ENCODE results near the gene PRG3.

The PRG3 gene

GRCh38 chr11:57387289-57388030 lies 6.5 kb upstream of the PRG3 start:
- no peak overlapping the region for H4K91ac ChIP-seq (ENCODE audit: low read depth, low read length, poor library complexity)
- no peak overlapping the region for H3K23ac ChIP-seq (ENCODE audit: low read depth, low read length, poor library complexity)
- H3K14ac ChIP-seq (ENCODE audit: low read length): no peak overlapping the region
- no peak overlapping the region for H2AFZ ChIP-seq (ENCODE audit: low read length)
- no CpG with 5 or more reads among the region's 16 CpGs for WGBS, 2 donors (ENCODE audit: extremely low coverage in 2 of 2, insufficient read length in 2 of 2, insufficient replicate concordance in 1 of 2)
- peaks cover 0 to 1% of the 10 kb centered on the region in 2 donors for H3K4me1 ChIP-seq (ENCODE audit: control insufficient read depth in 2 of 2, insufficient read depth in 1 of 2, low read depth in 1 of 2, low read length in 2 of 2)
- H2BK12ac ChIP-seq (ENCODE audit: low read length): no peak overlapping the region
- no peak overlapping the region for H3K18ac ChIP-seq (ENCODE audit: low read length)
- H3K4me2 ChIP-seq (ENCODE audit: insufficient read depth, low read length, poor library complexity, severe bottlenecking): no peak overlapping the region
- no peaks in the 10 kb centered on the region for H3K9me3 ChIP-seq (replicated peaks in 1 of 2; ENCODE audit: control insufficient read depth in 2 of 2, insufficient read depth in 1 of 2, low read depth in 1 of 2, low read length in 2 of 2)
- H2BK120ac ChIP-seq (ENCODE audit: low read depth, low read length): no peak overlapping the region
- no peaks in the 10 kb centered on the region for H3K79me1 ChIP-seq (ENCODE audit: low read depth, low read length)
- DNase-seq (ENCODE audit: low spot score): no peak
- H4K8ac ChIP-seq (ENCODE audit: low read depth, low read length): no peak overlapping the region
- H3K36me3 ChIP-seq (replicated peaks in 1 of 2; ENCODE audit: control insufficient read depth in 2 of 2, insufficient read depth in 2 of 2, low read length in 2 of 2): no peaks in the 10 kb centered on the region
- H3K9ac ChIP-seq (ENCODE audit: low read depth, low read length, poor library complexity): no peak overlapping the region
- H2AK5ac ChIP-seq (ENCODE audit: low read depth, low read length): no peak overlapping the region
- no peak overlapping the region for H2BK5ac ChIP-seq (ENCODE audit: low read length)
- H3K27me3 ChIP-seq (ENCODE audit: control insufficient read depth in 3 of 3, insufficient read depth in 3 of 3, low read depth in 1 of 3, low read length in 3 of 3): peaks cover 0 to 37% (median 0%) of the 10 kb centered on the region in 3 experiments
- no peak overlapping the region for H3K4ac ChIP-seq (ENCODE audit: low read length)
- no peak overlapping the region for H3K27ac ChIP-seq (replicated peaks; ENCODE audit: low read length)
- H3K4me3 ChIP-seq (ENCODE audit: low read length in 2 of 2): no peak overlapping the region
- H2BK15ac ChIP-seq (ENCODE audit: low read length): no peak overlapping the region

DNA sequence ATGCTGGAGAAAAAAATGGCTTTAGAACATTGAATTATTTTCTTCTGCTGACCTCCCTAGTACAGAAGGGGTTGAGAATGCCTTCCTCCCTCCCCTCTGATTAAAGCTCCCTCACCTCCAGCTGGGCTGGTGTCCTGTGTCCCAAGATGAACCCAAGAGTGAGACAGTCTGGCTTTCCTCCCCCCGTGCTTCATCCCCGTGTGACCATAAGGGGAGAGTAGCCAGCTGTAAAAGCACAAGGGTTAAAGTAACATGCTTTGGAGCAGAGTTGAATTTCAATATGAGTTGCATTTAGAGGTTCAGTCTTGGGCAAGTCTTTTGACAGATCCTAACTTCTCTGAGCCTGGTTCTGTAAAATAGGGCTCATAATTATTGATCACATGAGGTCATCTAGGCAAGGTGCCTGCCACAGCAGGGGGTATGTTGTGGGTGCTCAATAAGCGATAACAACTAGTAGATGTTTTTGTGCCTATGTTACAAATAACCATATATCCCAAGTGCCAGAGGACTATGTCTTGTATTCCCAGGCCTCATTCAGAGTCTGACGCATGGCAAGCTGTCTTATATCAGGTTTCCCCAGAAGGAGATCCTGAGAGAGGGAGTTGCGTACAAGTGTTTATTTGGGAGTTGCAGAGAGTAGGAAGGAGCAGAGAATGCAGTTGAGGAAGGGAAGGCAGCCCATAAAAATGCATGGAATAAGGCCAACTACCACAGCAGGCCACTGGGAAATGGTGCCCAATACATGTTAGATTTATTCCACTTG lies 5.4 kb upstream of the PRG3 start:
- Histone ChIP-seq H3K4me3 (ENCODE audit: low read length in 2 of 2) (peak overlapping the region in 1 of 2 donors; percentile 48), H2BK15ac (ENCODE audit: low read length) (no peak overlapping the region), H3K36me3 (replicated peaks in 1 of 2; ENCODE audit: control insufficient read depth in 2 of 2, insufficient read depth in 2 of 2, low read length in 2 of 2) (no peaks in the 10 kb centered on the region), H3K9ac (ENCODE audit: low read depth, low read length, poor library complexity) (no peak overlapping the region), H4K8ac (ENCODE audit: low read depth, low read length) (no peak overlapping the region), H3K4me2 (ENCODE audit: insufficient read depth, low read length, poor library complexity, severe bottlenecking) (no peak overlapping the region), H4K91ac (ENCODE audit: low read depth, low read length, poor library complexity) (no peak overlapping the region), H2BK5ac (ENCODE audit: low read length) (no peak overlapping the region), H3K9me3 (replicated peaks in 1 of 2; ENCODE audit: control insufficient read depth in 2 of 2, insufficient read depth in 1 of 2, low read depth in 1 of 2, low read length in 2 of 2) (no peaks in the 10 kb centered on the region), H3K27me3 (ENCODE audit: control insufficient read depth in 3 of 3, insufficient read depth in 3 of 3, low read depth in 1 of 3, low read length in 3 of 3) (peaks cover 0 to 37% (median 0%) of the 10 kb centered on the region in 3 experiments), H3K4me1 (ENCODE audit: control insufficient read depth in 2 of 2, insufficient read depth in 1 of 2, low read depth in 1 of 2, low read length in 2 of 2) (peaks cover 0 to 1% of the 10 kb centered on the region in 2 donors), H3K27ac (replicated peaks; ENCODE audit: low read length) (no peak overlapping the region), H3K14ac (ENCODE audit: low read length) (no peak overlapping the region), H3K18ac (ENCODE audit: low read length) (no peak overlapping the region), H2AFZ (ENCODE audit: low read length) (no peak overlapping the region), H3K79me1 (ENCODE audit: low read depth, low read length) (no peaks in the 10 kb centered on the region), H3K4ac (ENCODE audit: low read length) (no peak overlapping the region), H2BK12ac (ENCODE audit: low read length) (no peak overlapping the region), H2AK5ac (ENCODE audit: low read depth, low read length) (no peak overlapping the region), H3K23ac (ENCODE audit: low read depth, low read length, poor library complexity) (no peak overlapping the region), H2BK120ac (ENCODE audit: low read depth, low read length) (no peak overlapping the region)
- WGBS, 2 donors (ENCODE audit: extremely low coverage in 2 of 2, insufficient read length in 2 of 2, insufficient replicate concordance in 1 of 2): no CpG with 5 or more reads among the region's 5 CpGs
- no peak for DNase-seq (ENCODE audit: low spot score)

- no peak overlapping the region for H2BK5ac ChIP-seq (ENCODE audit: low read length)
- DNase-seq (ENCODE audit: low spot score): peak; percentile 56
- H3K36me3 ChIP-seq (replicated peaks in 1 of 2; ENCODE audit: control insufficient read depth in 2 of 2, insufficient read depth in 2 of 2, low read length in 2 of 2): no peaks in the 10 kb centered on the region
- no peaks in the 10 kb centered on the region for H3K4me1 ChIP-seq (ENCODE audit: control insufficient read depth in 2 of 2, insufficient read depth in 1 of 2, low read depth in 1 of 2, low read length in 2 of 2)
- peaks cover 0 to 19% (median 0%) of the 10 kb centered on the region in 3 experiments for H3K27me3 ChIP-seq (ENCODE audit: control insufficient read depth in 3 of 3, insufficient read depth in 3 of 3, low read depth in 1 of 3, low read length in 3 of 3)
- H2BK15ac ChIP-seq (ENCODE audit: low read length): no peak overlapping the region
- H3K4ac ChIP-seq (ENCODE audit: low read length): no peak overlapping the region
- H3K4me2 ChIP-seq (ENCODE audit: insufficient read depth, low read length, poor library complexity, severe bottlenecking): no peak overlapping the region
- no peak overlapping the region for H4K8ac ChIP-seq (ENCODE audit: low read depth, low read length)
- no peak overlapping the region for H2BK120ac ChIP-seq (ENCODE audit: low read depth, low read length)
- no peak overlapping the region for H3K9ac ChIP-seq (ENCODE audit: low read depth, low read length, poor library complexity)
- H4K91ac ChIP-seq (ENCODE audit: low read depth, low read length, poor library complexity): no peak overlapping the region
- H3K79me1 ChIP-seq (ENCODE audit: low read depth, low read length): no peaks in the 10 kb centered on the region
- no CpG with 5 or more reads among the region's 10 CpGs for WGBS, 2 donors (ENCODE audit: extremely low coverage in 2 of 2, insufficient read length in 2 of 2, insufficient replicate concordance in 1 of 2)
- H2AFZ ChIP-seq (ENCODE audit: low read length): no peak overlapping the region
- H2BK12ac ChIP-seq (ENCODE audit: low read length): no peak overlapping the region
- no peak overlapping the region for H2AK5ac ChIP-seq (ENCODE audit: low read depth, low read length)
- no peak overlapping the region for H3K18ac ChIP-seq (ENCODE audit: low read length)
- no peak overlapping the region for H3K14ac ChIP-seq (ENCODE audit: low read length)
- no peak overlapping the region for H3K27ac ChIP-seq (replicated peaks; ENCODE audit: low read length)
- H3K4me3 ChIP-seq (ENCODE audit: low read length in 2 of 2): no peak overlapping the region
- no peaks in the 10 kb centered on the region for H3K9me3 ChIP-seq (replicated peaks in 1 of 2; ENCODE audit: control insufficient read depth in 2 of 2, insufficient read depth in 1 of 2, low read depth in 1 of 2, low read length in 2 of 2)
- H3K23ac ChIP-seq (ENCODE audit: low read depth, low read length, poor library complexity): no peak overlapping the region
Measured at GRCh38 chr11:57379732-57380131, 1.2 kb downstream of the PRG3 start.

DNA sequence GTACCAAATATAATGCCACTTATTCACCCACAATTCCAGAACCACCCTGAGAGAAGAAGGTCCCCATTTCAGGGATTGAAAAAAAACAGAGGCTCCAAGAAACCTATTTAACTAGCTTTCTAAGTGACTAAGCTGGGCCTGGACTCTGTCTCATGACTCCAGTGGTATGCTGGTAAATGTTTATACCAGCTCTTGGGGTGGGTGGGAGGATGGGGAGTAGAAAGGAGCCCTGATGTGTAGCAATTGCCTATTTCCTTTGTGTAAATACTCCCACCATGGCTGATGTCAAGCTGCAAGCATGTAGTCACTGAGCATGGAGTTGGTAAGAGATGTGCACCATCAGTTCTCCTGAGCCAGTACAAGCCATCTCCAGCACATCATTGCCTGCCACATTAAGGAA lies 2.8 kb downstream of the PRG3 start:
- Histone ChIP-seq H2BK15ac (ENCODE audit: low read length) (no peak overlapping the region), H4K8ac (ENCODE audit: low read depth, low read length) (no peak overlapping the region), H3K4me2 (ENCODE audit: insufficient read depth, low read length, poor library complexity, severe bottlenecking) (no peak overlapping the region), H3K36me3 (replicated peaks in 1 of 2; ENCODE audit: control insufficient read depth in 2 of 2, insufficient read depth in 2 of 2, low read length in 2 of 2) (no peaks in the 10 kb centered on the region), H3K23ac (ENCODE audit: low read depth, low read length, poor library complexity) (no peak overlapping the region), H3K14ac (ENCODE audit: low read length) (no peak overlapping the region), H2AFZ (ENCODE audit: low read length) (no peak overlapping the region), H2BK5ac (ENCODE audit: low read length) (no peak overlapping the region), H3K27me3 (ENCODE audit: control insufficient read depth in 3 of 3, insufficient read depth in 3 of 3, low read depth in 1 of 3, low read length in 3 of 3) (peaks cover 0 to 15% (median 0%) of the 10 kb centered on the region in 3 experiments), H3K4me3 (ENCODE audit: low read length in 2 of 2) (no peak overlapping the region), H3K18ac (ENCODE audit: low read length) (no peak overlapping the region), H3K4me1 (ENCODE audit: control insufficient read depth in 2 of 2, insufficient read depth in 1 of 2, low read depth in 1 of 2, low read length in 2 of 2) (no peaks in the 10 kb centered on the region), H3K4ac (ENCODE audit: low read length) (no peak overlapping the region), H3K9me3 (replicated peaks in 1 of 2; ENCODE audit: control insufficient read depth in 2 of 2, insufficient read depth in 1 of 2, low read depth in 1 of 2, low read length in 2 of 2) (no peaks in the 10 kb centered on the region), H3K9ac (ENCODE audit: low read depth, low read length, poor library complexity) (no peak overlapping the region), H3K79me1 (ENCODE audit: low read depth, low read length) (no peaks in the 10 kb centered on the region), H2BK120ac (ENCODE audit: low read depth, low read length) (no peak overlapping the region), H2BK12ac (ENCODE audit: low read length) (no peak overlapping the region), H2AK5ac (ENCODE audit: low read depth, low read length) (no peak overlapping the region), H3K27ac (replicated peaks; ENCODE audit: low read length) (no peak overlapping the region), H4K91ac (ENCODE audit: low read depth, low read length, poor library complexity) (no peak overlapping the region)
- DNase-seq (ENCODE audit: low spot score): no peak
